ENCODE data around the gene PEAK1. TPM values are rescaled to one million over a fixed set of nuclear protein-coding genes. Genes with fewer than 3 reads are reported as not detected.

The PEAK1 gene
- total and polyA plus RNA-seq, 9 of the 15 experiments (the other 6 are each of a cell fraction or from before 2014, with no cell fraction given), result 0.99 to 22.4 (median 10.8) TPM

DNA sequence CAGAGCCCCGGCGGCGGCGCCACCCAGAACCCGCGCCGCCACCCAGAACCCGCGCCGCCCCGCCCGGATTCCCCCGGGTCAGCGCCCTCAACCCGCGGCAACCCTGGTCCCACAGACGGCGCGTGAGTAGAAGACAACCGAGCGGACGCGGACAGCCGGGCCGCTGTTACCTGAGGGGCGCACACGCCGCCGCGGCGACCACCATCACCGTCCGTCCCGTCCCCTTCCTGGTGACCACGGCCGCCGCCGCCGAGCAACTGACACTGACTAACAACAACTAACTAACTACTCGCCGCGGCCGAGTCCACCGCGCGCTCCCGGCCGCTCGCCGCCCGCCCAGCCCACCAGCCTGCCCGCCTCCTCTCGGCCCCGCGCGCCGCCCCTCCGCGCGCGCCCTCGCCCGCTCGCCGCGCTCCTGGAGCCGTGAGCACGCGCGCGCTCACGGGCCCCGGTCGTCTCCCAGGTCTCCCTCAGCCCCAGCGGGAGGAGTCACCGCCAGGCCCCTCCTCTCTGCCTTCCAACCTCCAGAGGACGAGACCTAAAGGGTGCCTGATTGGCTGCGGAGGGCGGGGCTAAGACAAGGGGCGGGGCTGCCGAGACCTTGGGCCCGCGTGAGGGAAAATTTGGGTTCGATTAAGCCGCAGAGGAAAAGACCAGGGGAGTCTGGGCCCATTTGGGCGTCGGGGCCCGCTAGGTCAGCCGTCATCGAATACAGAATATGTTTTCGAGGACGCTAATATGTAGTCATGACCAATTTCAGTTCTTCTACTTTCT is at the start of gene PEAK1 (continued):
- TF ChIP-seq, protein P1, sequence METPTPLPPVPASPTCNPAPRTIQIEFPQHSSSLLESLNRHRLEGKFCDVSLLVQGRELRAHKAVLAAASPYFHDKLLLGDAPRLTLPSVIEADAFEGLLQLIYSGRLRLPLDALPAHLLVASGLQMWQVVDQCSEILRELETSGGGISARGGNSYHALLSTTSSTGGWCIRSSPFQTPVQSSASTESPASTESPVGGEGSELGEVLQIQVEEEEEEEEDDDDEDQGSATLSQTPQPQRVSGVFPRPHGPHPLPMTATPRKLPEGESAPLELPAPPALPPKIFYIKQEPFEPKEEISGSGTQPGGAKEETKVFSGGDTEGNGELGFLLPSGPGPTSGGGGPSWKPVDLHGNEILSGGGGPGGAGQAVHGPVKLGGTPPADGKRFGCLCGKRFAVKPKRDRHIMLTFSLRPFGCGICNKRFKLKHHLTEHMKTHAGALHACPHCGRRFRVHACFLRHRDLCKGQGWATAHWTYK (CRISPR knock-in tag; IDR thresholded peaks at IDR 0.05), result peak; percentile 61; the same call in 1 of the 2 replicates
- TF ChIP-seq OTX1 (CRISPR knock-in tag; IDR thresholded peaks at IDR 0.05) (no peak), FIP1L1 (IDR thresholded peaks at IDR 0.05; ENCODE audit: low read depth, low read length, poor library complexity, severe bottlenecking) (peak; percentile 25), FOXP1 (CRISPR knock-in tag; IDR thresholded peaks at IDR 0.05) (peak; percentile 53; the same call in 1 of the 2 replicates), SP1 (CRISPR knock-in tag; IDR thresholded peaks at IDR 0.05) (no peak), CEBPG (CRISPR knock-in tag; IDR thresholded peaks at IDR 0.05) (no peak), CEBPG (tag; conservative IDR thresholded peaks at IDR 0.05 in 1 of 2, IDR thresholded peaks at IDR 0.05 in 1 of 2) (no peak), NONO (IDR thresholded peaks at IDR 0.05; ENCODE audit: low read depth in 2 of 2, low read length in 1 of 2) (peak in 1 of 2 experiments; percentile 70; a peak in 1 of 4 replicates), ZNF644 (tag; IDR thresholded peaks at IDR 0.05; ENCODE audit: low read depth) (peak; percentile 72; the same call in 1 of the 2 replicates), RBFOX2 (IDR thresholded peaks at IDR 0.05; ENCODE audit: low read depth, low read length) (peak; percentile 88), POLR2A (conservative IDR thresholded peaks at IDR 0.05) (peak; percentile 66), GATA2 (CRISPR knock-in tag; IDR thresholded peaks at IDR 0.05) (no peak)
- TF ChIP-seq, protein P2, sequence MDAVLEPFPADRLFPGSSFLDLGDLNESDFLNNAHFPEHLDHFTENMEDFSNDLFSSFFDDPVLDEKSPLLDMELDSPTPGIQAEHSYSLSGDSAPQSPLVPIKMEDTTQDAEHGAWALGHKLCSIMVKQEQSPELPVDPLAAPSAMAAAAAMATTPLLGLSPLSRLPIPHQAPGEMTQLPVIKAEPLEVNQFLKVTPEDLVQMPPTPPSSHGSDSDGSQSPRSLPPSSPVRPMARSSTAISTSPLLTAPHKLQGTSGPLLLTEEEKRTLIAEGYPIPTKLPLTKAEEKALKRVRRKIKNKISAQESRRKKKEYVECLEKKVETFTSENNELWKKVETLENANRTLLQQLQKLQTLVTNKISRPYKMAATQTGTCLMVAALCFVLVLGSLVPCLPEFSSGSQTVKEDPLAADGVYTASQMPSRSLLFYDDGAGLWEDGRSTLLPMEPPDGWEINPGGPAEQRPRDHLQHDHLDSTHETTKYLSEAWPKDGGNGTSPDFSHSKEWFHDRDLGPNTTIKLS (IDR thresholded peaks at IDR 0.05; ENCODE audit: borderline replicate concordance, low read depth), result peak; percentile 90; the same call in 1 of the 2 replicates
- TF ChIP-seq, protein P3, sequence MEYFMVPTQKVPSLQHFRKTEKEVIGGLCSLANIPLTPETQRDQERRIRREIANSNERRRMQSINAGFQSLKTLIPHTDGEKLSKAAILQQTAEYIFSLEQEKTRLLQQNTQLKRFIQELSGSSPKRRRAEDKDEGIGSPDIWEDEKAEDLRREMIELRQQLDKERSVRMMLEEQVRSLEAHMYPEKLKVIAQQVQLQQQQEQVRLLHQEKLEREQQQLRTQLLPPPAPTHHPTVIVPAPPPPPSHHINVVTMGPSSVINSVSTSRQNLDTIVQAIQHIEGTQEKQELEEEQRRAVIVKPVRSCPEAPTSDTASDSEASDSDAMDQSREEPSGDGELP (CRISPR knock-in tag; IDR thresholded peaks at IDR 0.05; ENCODE audit: borderline replicate concordance), result peak; percentile 8; the same call in 1 of the 2 replicates
- TF ChIP-seq, protein P4, sequence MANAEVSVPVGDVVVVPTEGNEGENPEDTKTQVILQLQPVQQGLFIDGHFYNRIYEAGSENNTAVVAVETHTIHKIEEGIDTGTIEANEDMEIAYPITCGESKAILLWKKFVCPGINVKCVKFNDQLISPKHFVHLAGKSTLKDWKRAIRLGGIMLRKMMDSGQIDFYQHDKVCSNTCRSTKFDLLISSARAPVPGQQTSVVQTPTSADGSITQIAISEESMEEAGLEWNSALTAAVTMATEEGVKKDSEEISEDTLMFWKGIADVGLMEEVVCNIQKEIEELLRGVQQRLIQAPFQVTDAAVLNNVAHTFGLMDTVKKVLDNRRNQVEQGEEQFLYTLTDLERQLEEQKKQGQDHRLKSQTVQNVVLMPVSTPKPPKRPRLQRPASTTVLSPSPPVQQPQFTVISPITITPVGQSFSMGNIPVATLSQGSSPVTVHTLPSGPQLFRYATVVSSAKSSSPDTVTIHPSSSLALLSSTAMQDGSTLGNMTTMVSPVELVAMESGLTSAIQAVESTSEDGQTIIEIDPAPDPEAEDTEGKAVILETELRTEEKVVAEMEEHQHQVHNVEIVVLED (CRISPR knock-in tag; IDR thresholded peaks at IDR 0.05), result 0 out of 2 replicates have a peak, but pooled peaks have one; percentile 8
- TF ChIP-seq, protein P5, sequence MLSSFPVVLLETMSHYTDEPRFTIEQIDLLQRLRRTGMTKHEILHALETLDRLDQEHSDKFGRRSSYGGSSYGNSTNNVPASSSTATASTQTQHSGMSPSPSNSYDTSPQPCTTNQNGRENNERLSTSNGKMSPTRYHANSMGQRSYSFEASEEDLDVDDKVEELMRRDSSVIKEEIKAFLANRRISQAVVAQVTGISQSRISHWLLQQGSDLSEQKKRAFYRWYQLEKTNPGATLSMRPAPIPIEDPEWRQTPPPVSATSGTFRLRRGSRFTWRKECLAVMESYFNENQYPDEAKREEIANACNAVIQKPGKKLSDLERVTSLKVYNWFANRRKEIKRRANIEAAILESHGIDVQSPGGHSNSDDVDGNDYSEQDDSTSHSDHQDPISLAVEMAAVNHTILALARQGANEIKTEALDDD (IDR thresholded peaks at IDR 0.05), result peak; percentile 92
- TF ChIP-seq, protein P6, sequence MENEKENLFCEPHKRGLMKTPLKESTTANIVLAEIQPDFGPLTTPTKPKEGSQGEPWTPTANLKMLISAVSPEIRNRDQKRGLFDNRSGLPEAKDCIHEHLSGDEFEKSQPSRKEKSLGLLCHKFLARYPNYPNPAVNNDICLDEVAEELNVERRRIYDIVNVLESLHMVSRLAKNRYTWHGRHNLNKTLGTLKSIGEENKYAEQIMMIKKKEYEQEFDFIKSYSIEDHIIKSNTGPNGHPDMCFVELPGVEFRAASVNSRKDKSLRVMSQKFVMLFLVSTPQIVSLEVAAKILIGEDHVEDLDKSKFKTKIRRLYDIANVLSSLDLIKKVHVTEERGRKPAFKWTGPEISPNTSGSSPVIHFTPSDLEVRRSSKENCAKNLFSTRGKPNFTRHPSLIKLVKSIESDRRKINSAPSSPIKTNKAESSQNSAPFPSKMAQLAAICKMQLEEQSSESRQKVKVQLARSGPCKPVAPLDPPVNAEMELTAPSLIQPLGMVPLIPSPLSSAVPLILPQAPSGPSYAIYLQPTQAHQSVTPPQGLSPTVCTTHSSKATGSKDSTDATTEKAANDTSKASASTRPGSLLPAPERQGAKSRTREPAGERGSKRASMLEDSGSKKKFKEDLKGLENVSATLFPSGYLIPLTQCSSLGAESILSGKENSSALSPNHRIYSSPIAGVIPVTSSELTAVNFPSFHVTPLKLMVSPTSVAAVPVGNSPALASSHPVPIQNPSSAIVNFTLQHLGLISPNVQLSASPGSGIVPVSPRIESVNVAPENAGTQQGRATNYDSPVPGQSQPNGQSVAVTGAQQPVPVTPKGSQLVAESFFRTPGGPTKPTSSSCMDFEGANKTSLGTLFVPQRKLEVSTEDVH (IDR thresholded peaks at IDR 0.05; ENCODE audit: low read depth, partially characterized antibody), result peak; percentile 18

Data from K562 (cell line).